Measurements from ENCODE around the gene LRRC25. TPM values are rescaled to one million over a fixed set of nuclear protein-coding genes. Genes with fewer than 3 reads are reported as not detected.
"Not testable (repeated sequence)": the region's sequence is repeated elsewhere in the genome, so short reads cannot be mapped to it uniquely, and the experiment has no call there.

The LRRC25 gene
- polyA plus RNA-seq, 2 donors: 0.55 to 0.66 TPM

- Histone ChIP-seq H3K4me3 (ENCODE audit: low read depth in 1 of 2, low read length in 2 of 2) (no peak overlapping the region), H3K36me3 (ENCODE audit: control insufficient read depth in 2 of 2, insufficient read depth in 2 of 2, low read length in 1 of 2) (peaks cover 0 to under 1% of the 10 kb centered on the region in 2 donors), H3K9me3 (ENCODE audit: control insufficient read depth in 2 of 2, insufficient read depth in 1 of 2, low read depth in 1 of 2, low read length in 1 of 2) (no peaks in the 10 kb centered on the region), H3K4me1 (ENCODE audit: control insufficient read depth in 2 of 2, insufficient read depth in 2 of 2, low read length in 1 of 2) (no peaks in the 10 kb centered on the region), H3K27me3 (ENCODE audit: control insufficient read depth in 1 of 2, insufficient read depth in 2 of 2, low read length in 2 of 2) (no peaks in the 10 kb centered on the region), H3K27ac (ENCODE audit: low read depth in 2 of 2, low read length in 1 of 2) (no peak overlapping the region)
- WGBS, 2 donors: 94% methylated on average over 7 of the region's 7 CpGs
Measured at GRCh38 chr19:18351544-18351943, 45.9 kb downstream of the LRRC25 start.

- Histone ChIP-seq H3K9me3 (ENCODE audit: control insufficient read depth in 2 of 2, insufficient read depth in 1 of 2, low read depth in 1 of 2, low read length in 1 of 2) (no peaks in the 10 kb centered on the region), H3K4me3 (ENCODE audit: low read depth in 1 of 2, low read length in 2 of 2) (no peak overlapping the region), H3K27ac (ENCODE audit: low read depth in 2 of 2, low read length in 1 of 2) (no peak overlapping the region), H3K36me3 (ENCODE audit: control insufficient read depth in 2 of 2, insufficient read depth in 2 of 2, low read length in 1 of 2) (no peaks in the 10 kb centered on the region), H3K4me1 (ENCODE audit: control insufficient read depth in 2 of 2, insufficient read depth in 2 of 2, low read length in 1 of 2) (no peaks in the 10 kb centered on the region), H3K27me3 (ENCODE audit: control insufficient read depth in 1 of 2, insufficient read depth in 2 of 2, low read length in 2 of 2) (no peaks in the 10 kb centered on the region)
- 85 to 88% methylated on average over 9 of the region's 9 CpGs for WGBS, 2 donors
Measured at GRCh38 chr19:18350490-18350889, 46.9 kb downstream of the LRRC25 start.

GRCh38 chr19:18349524-18350128, 47.8 kb downstream of the LRRC25 start:
- Histone ChIP-seq H3K4me1 (ENCODE audit: control insufficient read depth in 2 of 2, insufficient read depth in 2 of 2, low read length in 1 of 2) (no peaks in the 10 kb centered on the region), H3K4me3 (ENCODE audit: low read depth in 1 of 2, low read length in 2 of 2) (no peak overlapping the region), H3K9me3 (ENCODE audit: control insufficient read depth in 2 of 2, insufficient read depth in 1 of 2, low read depth in 1 of 2, low read length in 1 of 2) (no peaks in the 10 kb centered on the region), H3K36me3 (ENCODE audit: control insufficient read depth in 2 of 2, insufficient read depth in 2 of 2, low read length in 1 of 2) (no peaks in the 10 kb centered on the region), H3K27me3 (ENCODE audit: control insufficient read depth in 1 of 2, insufficient read depth in 2 of 2, low read length in 2 of 2) (no peaks in the 10 kb centered on the region), H3K27ac (ENCODE audit: low read depth in 2 of 2, low read length in 1 of 2) (no peak overlapping the region)
- WGBS, 2 donors: 47 to 49% methylated on average over 12 of the region's 12 CpGs

- not testable (repeated sequence) for H3K27me3 ChIP-seq (ENCODE audit: control insufficient read depth in 1 of 2, insufficient read depth in 2 of 2, low read length in 2 of 2); H3K27ac ChIP-seq (ENCODE audit: low read depth in 2 of 2, low read length in 1 of 2); H3K36me3 ChIP-seq (ENCODE audit: control insufficient read depth in 2 of 2, insufficient read depth in 2 of 2, low read length in 1 of 2); H3K4me3 ChIP-seq (ENCODE audit: low read depth in 1 of 2, low read length in 2 of 2); H3K4me1 ChIP-seq (ENCODE audit: control insufficient read depth in 2 of 2, insufficient read depth in 2 of 2, low read length in 1 of 2); H3K9me3 ChIP-seq (ENCODE audit: control insufficient read depth in 2 of 2, insufficient read depth in 1 of 2, low read depth in 1 of 2, low read length in 1 of 2)
- 90% methylated on average over 6 of the region's 6 CpGs for WGBS, 2 donors
Measured at GRCh38 chr19:18348818-18349339, 48.5 kb downstream of the LRRC25 start.

- H3K4me1 ChIP-seq (ENCODE audit: control insufficient read depth in 2 of 2, insufficient read depth in 2 of 2, low read length in 1 of 2): no peaks in the 10 kb centered on the region
- no peaks in the 10 kb centered on the region for H3K27me3 ChIP-seq (ENCODE audit: control insufficient read depth in 1 of 2, insufficient read depth in 2 of 2, low read length in 2 of 2)
- 92 to 94% methylated on average over 17 of the region's 17 CpGs for WGBS, 2 donors
- no peak overlapping the region for H3K4me3 ChIP-seq (ENCODE audit: low read depth in 1 of 2, low read length in 2 of 2)
- H3K9me3 ChIP-seq (ENCODE audit: control insufficient read depth in 2 of 2, insufficient read depth in 1 of 2, low read depth in 1 of 2, low read length in 1 of 2): no peaks in the 10 kb centered on the region
- H3K27ac ChIP-seq (ENCODE audit: low read depth in 2 of 2, low read length in 1 of 2): no peak overlapping the region
- no peaks in the 10 kb centered on the region for H3K36me3 ChIP-seq (ENCODE audit: control insufficient read depth in 2 of 2, insufficient read depth in 2 of 2, low read length in 1 of 2)
Measured at GRCh38 chr19:18348171-18348570, 49.3 kb downstream of the LRRC25 start.

- 46 to 58% methylated on average over 8 of the region's 8 CpGs for WGBS, 2 donors
- H3K27ac ChIP-seq (ENCODE audit: low read depth in 2 of 2, low read length in 1 of 2): no peak overlapping the region
- no peaks in the 10 kb centered on the region for H3K4me1 ChIP-seq (ENCODE audit: control insufficient read depth in 2 of 2, insufficient read depth in 2 of 2, low read length in 1 of 2)
- H3K9me3 ChIP-seq (ENCODE audit: control insufficient read depth in 2 of 2, insufficient read depth in 1 of 2, low read depth in 1 of 2, low read length in 1 of 2): no peaks in the 10 kb centered on the region
- no peak overlapping the region for H3K4me3 ChIP-seq (ENCODE audit: low read depth in 1 of 2, low read length in 2 of 2)
- no peaks in the 10 kb centered on the region for H3K36me3 ChIP-seq (ENCODE audit: control insufficient read depth in 2 of 2, insufficient read depth in 2 of 2, low read length in 1 of 2)
- no peaks in the 10 kb centered on the region for H3K27me3 ChIP-seq (ENCODE audit: control insufficient read depth in 1 of 2, insufficient read depth in 2 of 2, low read length in 2 of 2)
Measured at GRCh38 chr19:18346091-18346490, 51.3 kb downstream of the LRRC25 start.

- no peak overlapping the region for H3K27ac ChIP-seq (ENCODE audit: low read depth in 2 of 2, low read length in 1 of 2)
- no peaks in the 10 kb centered on the region for H3K9me3 ChIP-seq (ENCODE audit: control insufficient read depth in 2 of 2, insufficient read depth in 1 of 2, low read depth in 1 of 2, low read length in 1 of 2)
- H3K27me3 ChIP-seq (ENCODE audit: control insufficient read depth in 1 of 2, insufficient read depth in 2 of 2, low read length in 2 of 2): no peaks in the 10 kb centered on the region
- H3K4me1 ChIP-seq (ENCODE audit: control insufficient read depth in 2 of 2, insufficient read depth in 2 of 2, low read length in 1 of 2): peaks cover 0 to under 1% of the 10 kb centered on the region in 2 donors
- 91 to 95% methylated on average over 6 of the region's 6 CpGs for WGBS, 2 donors
- H3K36me3 ChIP-seq (ENCODE audit: control insufficient read depth in 2 of 2, insufficient read depth in 2 of 2, low read length in 1 of 2): no peaks in the 10 kb centered on the region
- H3K4me3 ChIP-seq (ENCODE audit: low read depth in 1 of 2, low read length in 2 of 2): no peak overlapping the region
Measured at GRCh38 chr19:18345296-18345695, 52.1 kb downstream of the LRRC25 start.

GRCh38 chr19:18344582-18344950, 52.9 kb downstream of the LRRC25 start:
- 67 to 68% methylated on average over 13 of the region's 13 CpGs for WGBS, 2 donors
- Histone ChIP-seq H3K9me3 (ENCODE audit: control insufficient read depth in 2 of 2, insufficient read depth in 1 of 2, low read depth in 1 of 2, low read length in 1 of 2) (no peaks in the 10 kb centered on the region), H3K27ac (ENCODE audit: low read depth in 2 of 2, low read length in 1 of 2) (no peak overlapping the region), H3K36me3 (ENCODE audit: control insufficient read depth in 2 of 2, insufficient read depth in 2 of 2, low read length in 1 of 2) (no peaks in the 10 kb centered on the region), H3K27me3 (ENCODE audit: control insufficient read depth in 1 of 2, insufficient read depth in 2 of 2, low read length in 2 of 2) (no peaks in the 10 kb centered on the region), H3K4me1 (ENCODE audit: control insufficient read depth in 2 of 2, insufficient read depth in 2 of 2, low read length in 1 of 2) (peaks cover 0 to 7% of the 10 kb centered on the region in 2 donors), H3K4me3 (ENCODE audit: low read depth in 1 of 2, low read length in 2 of 2) (no peak overlapping the region)

- Histone ChIP-seq H3K4me1 (ENCODE audit: control insufficient read depth in 2 of 2, insufficient read depth in 2 of 2, low read length in 1 of 2) (peaks cover 0 to 7% of the 10 kb centered on the region in 2 donors), H3K27ac (ENCODE audit: low read depth in 2 of 2, low read length in 1 of 2) (no peak overlapping the region), H3K36me3 (ENCODE audit: control insufficient read depth in 2 of 2, insufficient read depth in 2 of 2, low read length in 1 of 2) (no peaks in the 10 kb centered on the region), H3K9me3 (ENCODE audit: control insufficient read depth in 2 of 2, insufficient read depth in 1 of 2, low read depth in 1 of 2, low read length in 1 of 2) (no peaks in the 10 kb centered on the region), H3K4me3 (ENCODE audit: low read depth in 1 of 2, low read length in 2 of 2) (no peak overlapping the region), H3K27me3 (ENCODE audit: control insufficient read depth in 1 of 2, insufficient read depth in 2 of 2, low read length in 2 of 2) (no peaks in the 10 kb centered on the region)
- 75 to 76% methylated on average over 8 of the region's 8 CpGs for WGBS, 2 donors
Measured at GRCh38 chr19:18342090-18342632, 55.3 kb downstream of the LRRC25 start.
